Measurements from ENCODE around the gene ABHD14A.
"Not testable (repeated sequence)": the region's sequence is repeated elsewhere in the genome, so short reads cannot be mapped to it uniquely, and the experiment has no call there.

DNA sequence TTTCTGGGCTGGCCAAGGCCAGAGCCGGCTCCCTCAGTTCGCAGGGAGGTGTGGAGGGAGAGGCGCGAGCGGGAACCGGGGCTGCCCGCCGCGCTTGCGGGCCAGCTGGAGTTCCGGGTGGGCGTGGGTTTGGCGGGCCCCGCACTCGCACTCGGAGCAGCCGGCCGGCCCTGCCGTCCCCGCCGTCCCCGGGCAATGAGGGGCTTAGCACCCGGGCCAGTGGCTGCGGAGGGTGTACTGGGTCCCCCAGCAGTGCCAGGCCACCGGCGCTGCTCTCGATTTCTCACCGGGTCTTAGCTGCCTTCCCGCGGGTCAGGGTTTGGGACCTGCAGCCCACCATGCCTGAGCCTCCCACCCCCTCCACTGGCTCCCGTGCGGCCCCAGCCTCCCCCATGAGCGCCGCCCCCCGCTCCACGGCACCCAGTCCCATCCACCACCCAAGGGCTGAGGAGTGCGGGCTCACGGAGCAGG, 15.7 kb downstream of the ABHD14A start:
- not testable (repeated sequence) for TF ChIP-seq CTCF, EP300, POLR2A (IDR thresholded peaks at IDR 0.05)

Measured in stomach (tissue), 4 donors.